Measurements from ENCODE around the gene PNLIPRP1.

DNA sequence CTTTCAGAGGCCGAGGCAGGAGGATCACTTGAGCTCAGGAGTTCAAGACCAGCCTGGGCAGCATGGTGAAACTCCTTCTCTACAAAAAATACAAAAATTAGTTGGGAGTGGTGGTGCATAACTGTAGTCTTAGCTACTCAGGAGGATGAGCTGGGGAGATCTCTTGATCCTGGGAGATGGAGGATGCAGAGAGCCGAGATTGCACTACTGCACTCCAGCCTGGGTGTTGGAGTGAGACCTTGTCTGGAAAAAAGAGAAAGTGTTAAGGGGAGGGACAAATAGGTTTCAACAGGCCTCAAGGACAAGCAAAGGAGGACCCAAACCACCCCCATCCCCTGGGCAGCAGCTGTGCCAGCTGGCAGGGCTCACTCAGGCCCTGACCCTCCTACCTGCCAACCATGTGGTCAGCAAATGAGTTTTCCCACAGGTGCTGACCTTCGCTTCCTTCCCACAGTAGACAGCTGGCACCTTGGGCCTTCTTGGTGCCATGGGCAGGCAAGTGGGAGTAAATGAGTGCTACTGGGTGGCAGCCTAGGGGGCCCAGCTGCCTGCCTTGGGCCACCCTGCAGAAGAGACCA, 24.5 kb downstream of the PNLIPRP1 start:
- TF ChIP-seq, protein P1, sequence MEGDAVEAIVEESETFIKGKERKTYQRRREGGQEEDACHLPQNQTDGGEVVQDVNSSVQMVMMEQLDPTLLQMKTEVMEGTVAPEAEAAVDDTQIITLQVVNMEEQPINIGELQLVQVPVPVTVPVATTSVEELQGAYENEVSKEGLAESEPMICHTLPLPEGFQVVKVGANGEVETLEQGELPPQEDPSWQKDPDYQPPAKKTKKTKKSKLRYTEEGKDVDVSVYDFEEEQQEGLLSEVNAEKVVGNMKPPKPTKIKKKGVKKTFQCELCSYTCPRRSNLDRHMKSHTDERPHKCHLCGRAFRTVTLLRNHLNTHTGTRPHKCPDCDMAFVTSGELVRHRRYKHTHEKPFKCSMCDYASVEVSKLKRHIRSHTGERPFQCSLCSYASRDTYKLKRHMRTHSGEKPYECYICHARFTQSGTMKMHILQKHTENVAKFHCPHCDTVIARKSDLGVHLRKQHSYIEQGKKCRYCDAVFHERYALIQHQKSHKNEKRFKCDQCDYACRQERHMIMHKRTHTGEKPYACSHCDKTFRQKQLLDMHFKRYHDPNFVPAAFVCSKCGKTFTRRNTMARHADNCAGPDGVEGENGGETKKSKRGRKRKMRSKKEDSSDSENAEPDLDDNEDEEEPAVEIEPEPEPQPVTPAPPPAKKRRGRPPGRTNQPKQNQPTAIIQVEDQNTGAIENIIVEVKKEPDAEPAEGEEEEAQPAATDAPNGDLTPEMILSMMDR (IDR thresholded peaks at IDR 0.05) = no peak
- no peak for TF ChIP-seq POLR2A (IDR thresholded peaks at IDR 0.05)
